Measurements from ENCODE around the gene LTBP1. TPM values are rescaled to one million over a fixed set of nuclear protein-coding genes. Genes with fewer than 3 reads are reported as not detected.

LTBP1 gene
- total RNA-seq, 1 experiment from 2014 or later: 13.9 TPM

DNA sequence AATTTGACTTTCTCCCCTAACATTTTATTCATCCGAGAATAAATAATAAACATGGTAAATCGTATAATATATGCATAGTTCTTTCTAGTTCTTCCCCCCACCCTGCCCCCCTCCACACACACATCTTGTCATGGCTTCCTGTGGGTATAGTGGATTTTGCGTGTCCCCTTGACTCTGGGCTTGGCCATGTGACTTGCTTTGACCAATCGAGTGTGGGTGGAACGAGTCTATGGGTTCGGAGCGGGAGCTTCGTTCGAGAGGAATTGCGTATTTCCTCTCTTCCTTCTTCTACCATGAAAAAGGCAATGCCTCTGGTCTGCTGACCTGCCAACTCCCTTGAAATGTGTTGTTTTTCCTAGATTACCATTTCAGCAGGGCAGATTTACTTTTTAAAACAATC lies 175.2 kb downstream of the LTBP1 start:
- intact Hi-C loops (cut with micrococcal nuclease; ENCODE audit: unreplicated experiment): no loop called here
- CTCF ChIA-PET: no interaction called here
- BruUV-seq (replicated peaks): no TSS peak
- TF ChIP-seq, protein P1, sequence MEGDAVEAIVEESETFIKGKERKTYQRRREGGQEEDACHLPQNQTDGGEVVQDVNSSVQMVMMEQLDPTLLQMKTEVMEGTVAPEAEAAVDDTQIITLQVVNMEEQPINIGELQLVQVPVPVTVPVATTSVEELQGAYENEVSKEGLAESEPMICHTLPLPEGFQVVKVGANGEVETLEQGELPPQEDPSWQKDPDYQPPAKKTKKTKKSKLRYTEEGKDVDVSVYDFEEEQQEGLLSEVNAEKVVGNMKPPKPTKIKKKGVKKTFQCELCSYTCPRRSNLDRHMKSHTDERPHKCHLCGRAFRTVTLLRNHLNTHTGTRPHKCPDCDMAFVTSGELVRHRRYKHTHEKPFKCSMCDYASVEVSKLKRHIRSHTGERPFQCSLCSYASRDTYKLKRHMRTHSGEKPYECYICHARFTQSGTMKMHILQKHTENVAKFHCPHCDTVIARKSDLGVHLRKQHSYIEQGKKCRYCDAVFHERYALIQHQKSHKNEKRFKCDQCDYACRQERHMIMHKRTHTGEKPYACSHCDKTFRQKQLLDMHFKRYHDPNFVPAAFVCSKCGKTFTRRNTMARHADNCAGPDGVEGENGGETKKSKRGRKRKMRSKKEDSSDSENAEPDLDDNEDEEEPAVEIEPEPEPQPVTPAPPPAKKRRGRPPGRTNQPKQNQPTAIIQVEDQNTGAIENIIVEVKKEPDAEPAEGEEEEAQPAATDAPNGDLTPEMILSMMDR (IDR thresholded peaks at IDR 0.05; ENCODE audit: unreplicated experiment): no peak
- no peak for DNase-seq
- no peaks in the 10 kb centered on the region for H3K4me1 Mint-ChIP-seq (ENCODE audit: low read depth, unreplicated experiment)
- no peak overlapping the region for H3K4me3 Mint-ChIP-seq (ENCODE audit: low read depth, unreplicated experiment)
- H3K27me3 Mint-ChIP-seq (ENCODE audit: unreplicated experiment): no peaks in the 10 kb centered on the region
- no peaks in the 10 kb centered on the region for H3K9me3 Mint-ChIP-seq (ENCODE audit: low read depth, unreplicated experiment)
- H3K27ac Mint-ChIP-seq (ENCODE audit: unreplicated experiment): no peak overlapping the region
- no peaks in the 10 kb centered on the region for H3K36me3 Mint-ChIP-seq (ENCODE audit: insufficient read depth, unreplicated experiment)

DNA sequence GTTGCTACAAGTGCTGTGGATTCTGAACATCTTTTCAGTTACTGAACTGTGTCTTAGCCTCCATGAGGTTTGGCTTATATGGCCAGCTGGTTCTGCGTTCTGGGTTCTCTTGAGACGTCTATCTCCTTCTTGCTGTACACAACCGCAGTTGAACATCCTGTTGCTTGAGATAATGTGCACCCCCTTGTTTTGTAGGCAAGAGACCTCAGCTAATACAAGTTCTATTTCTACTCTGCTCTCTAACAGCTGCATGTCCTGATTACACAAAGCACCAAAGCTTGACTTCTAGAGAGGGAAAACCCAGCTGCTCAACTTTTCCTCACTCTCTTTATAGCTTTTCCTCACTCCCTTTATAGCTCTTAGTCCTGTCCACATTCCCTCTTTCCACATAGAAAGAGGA lies 176.0 kb downstream of the LTBP1 start:
- DNase-seq: no peak
- Mint-ChIP-seq H3K36me3 (ENCODE audit: insufficient read depth, unreplicated experiment) (no peaks in the 10 kb centered on the region), H3K27ac (ENCODE audit: unreplicated experiment) (no peak overlapping the region), H3K9me3 (ENCODE audit: low read depth, unreplicated experiment) (no peaks in the 10 kb centered on the region), H3K4me3 (ENCODE audit: low read depth, unreplicated experiment) (no peak overlapping the region), H3K27me3 (ENCODE audit: unreplicated experiment) (no peaks in the 10 kb centered on the region), H3K4me1 (ENCODE audit: low read depth, unreplicated experiment) (no peaks in the 10 kb centered on the region)
- no TSS peak for BruUV-seq (replicated peaks)
- TF ChIP-seq, protein P1 (IDR thresholded peaks at IDR 0.05; ENCODE audit: unreplicated experiment): no peak
- CTCF ChIA-PET: no interaction called here
- intact Hi-C loops (cut with micrococcal nuclease; ENCODE audit: unreplicated experiment): no loop called here

DNA sequence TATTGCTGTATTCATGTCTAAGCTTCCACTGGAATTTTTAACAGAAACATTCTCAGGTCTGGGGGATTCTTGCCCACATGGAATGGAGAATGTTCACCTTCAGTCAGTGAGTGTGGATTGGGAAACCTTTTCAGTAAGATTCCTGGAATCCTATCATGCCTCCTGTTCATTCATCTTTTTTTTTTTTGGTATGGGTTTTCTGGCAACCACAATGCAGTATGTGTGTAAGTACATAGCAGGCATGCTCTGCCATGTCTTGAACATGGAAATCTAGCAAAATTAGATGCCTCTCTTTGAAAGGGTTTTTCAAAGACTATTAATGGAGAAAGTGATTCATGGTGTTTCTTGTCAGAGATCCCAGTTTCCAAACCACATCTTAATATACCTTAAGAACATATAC lies 176.5 kb downstream of the LTBP1 start:
- no peaks in the 10 kb centered on the region for H3K9me3 Mint-ChIP-seq (ENCODE audit: low read depth, unreplicated experiment)
- CTCF ChIA-PET: no interaction called here
- no peaks in the 10 kb centered on the region for H3K36me3 Mint-ChIP-seq (ENCODE audit: insufficient read depth, unreplicated experiment)
- H3K27me3 Mint-ChIP-seq (ENCODE audit: unreplicated experiment): no peaks in the 10 kb centered on the region
- no peaks in the 10 kb centered on the region for H3K4me1 Mint-ChIP-seq (ENCODE audit: low read depth, unreplicated experiment)
- no peak overlapping the region for H3K4me3 Mint-ChIP-seq (ENCODE audit: low read depth, unreplicated experiment)
- intact Hi-C loops (cut with micrococcal nuclease; ENCODE audit: unreplicated experiment): no loop called here
- no peak overlapping the region for H3K27ac Mint-ChIP-seq (ENCODE audit: unreplicated experiment)
- no TSS peak for BruUV-seq (replicated peaks)
- TF ChIP-seq, protein P1 (IDR thresholded peaks at IDR 0.05; ENCODE audit: unreplicated experiment): no peak
- no peak for DNase-seq

DNA sequence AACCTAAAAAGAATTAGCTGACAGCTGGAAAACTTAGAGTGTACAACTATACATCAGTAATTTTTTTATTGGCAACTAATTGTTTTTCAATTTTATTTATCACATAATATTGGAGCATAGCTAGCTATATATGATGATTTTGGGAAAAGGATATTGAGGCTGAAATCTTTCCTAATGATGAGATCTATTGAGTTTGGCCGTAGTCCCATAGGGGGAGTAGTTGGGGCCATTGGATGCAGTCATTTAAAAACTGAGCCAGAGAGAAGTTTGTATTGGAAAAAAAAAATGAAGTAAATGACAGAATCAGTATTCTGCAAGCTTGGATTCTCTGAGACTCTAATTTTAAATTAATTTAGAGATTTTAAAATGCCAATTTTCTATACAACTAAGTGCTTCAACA lies 179.8 kb downstream of the LTBP1 start:
- H3K9me3 Mint-ChIP-seq (ENCODE audit: low read depth, unreplicated experiment): no peaks in the 10 kb centered on the region
- TF ChIP-seq, protein P1 (IDR thresholded peaks at IDR 0.05; ENCODE audit: unreplicated experiment): no peak
- BruUV-seq (replicated peaks): no TSS peak
- intact Hi-C loops (cut with micrococcal nuclease; ENCODE audit: unreplicated experiment): no loop called here
- no peaks in the 10 kb centered on the region for H3K27me3 Mint-ChIP-seq (ENCODE audit: unreplicated experiment)
- no peaks in the 10 kb centered on the region for H3K4me1 Mint-ChIP-seq (ENCODE audit: low read depth, unreplicated experiment)
- no peak for DNase-seq
- CTCF ChIA-PET: no interaction called here
- no peaks in the 10 kb centered on the region for H3K36me3 Mint-ChIP-seq (ENCODE audit: insufficient read depth, unreplicated experiment)
- H3K4me3 Mint-ChIP-seq (ENCODE audit: low read depth, unreplicated experiment): no peak overlapping the region
- H3K27ac Mint-ChIP-seq (ENCODE audit: unreplicated experiment): no peak overlapping the region

DNA sequence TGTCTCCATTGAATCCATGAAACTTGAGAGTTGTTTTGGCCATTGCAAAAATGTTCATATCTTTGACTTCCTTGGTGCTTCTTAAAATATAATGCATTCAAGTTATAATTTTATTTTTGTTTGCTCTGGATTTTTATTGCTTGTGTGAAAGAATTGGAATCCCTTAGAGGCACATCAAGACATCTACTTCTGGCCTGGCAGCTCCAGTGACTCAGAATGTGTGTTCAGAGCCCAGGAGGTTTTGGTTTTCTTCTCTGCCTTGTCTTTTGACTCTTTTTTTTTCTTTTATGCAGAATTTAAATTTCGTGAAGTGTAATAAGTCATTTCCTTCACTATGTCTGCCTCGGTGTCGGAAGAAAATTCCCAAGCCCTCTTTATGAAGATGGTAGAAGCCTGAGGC lies 180.2 kb downstream of the LTBP1 start:
- TF ChIP-seq, protein P1 (IDR thresholded peaks at IDR 0.05; ENCODE audit: unreplicated experiment): no peak
- no peaks in the 10 kb centered on the region for H3K4me1 Mint-ChIP-seq (ENCODE audit: low read depth, unreplicated experiment)
- H3K27me3 Mint-ChIP-seq (ENCODE audit: unreplicated experiment): no peaks in the 10 kb centered on the region
- DNase-seq: no peak
- intact Hi-C loops (cut with micrococcal nuclease; ENCODE audit: unreplicated experiment): no loop called here
- no peaks in the 10 kb centered on the region for H3K36me3 Mint-ChIP-seq (ENCODE audit: insufficient read depth, unreplicated experiment)
- no peak overlapping the region for H3K4me3 Mint-ChIP-seq (ENCODE audit: low read depth, unreplicated experiment)
- H3K9me3 Mint-ChIP-seq (ENCODE audit: low read depth, unreplicated experiment): no peaks in the 10 kb centered on the region
- no TSS peak for BruUV-seq (replicated peaks)
- no peak overlapping the region for H3K27ac Mint-ChIP-seq (ENCODE audit: unreplicated experiment)
- CTCF ChIA-PET: no interaction called here

Measured in Calu3 (cell line).